Kasumi-1 (cell line): ENCODE measurements around the gene CC2D2A.

ENCODE experiments used
- DNase-seq, 2 experiments: peaks; one replicate each; lab custom pipeline; 2025; lab: John Stamatoyannopoulos, UW

CC2D2A gene

GRCh38 chr4:15648600-15648999, 178.9 kb downstream of the CC2D2A start:
- no peak for DNase-seq

- peak; percentile 86 to 92 for DNase-seq
Observed at GRCh38 chr4:15649914-15650545, 180.3 kb downstream of the CC2D2A start.
